Ascending aorta (tissue), 2 donors: ENCODE measurements around the gene ARHGAP25. TPM values are rescaled to one million over a fixed set of nuclear protein-coding genes. Genes with fewer than 3 reads are reported as not detected.

ENCODE experiments used
- DNase-seq, 2 donors: peaks; one replicate each; pipeline ENCODE4 v3.0.0-alpha.2; 2019; ENCODE audit warnings: low spot score in 2 of 2
- H3K27ac ChIP-seq, 2 donors: fragments of 200-600 bp; sonication (generic); one replicate each; pipeline ENCODE4 v1.5.1; 2016 to 2017; ENCODE audit warnings: mild to moderate bottlenecking in 1 of 2
- H3K27me3 ChIP-seq: fragments of 200-600 bp; sonication (generic); one replicate; pipeline ENCODE4 v1.5.1; 2017
- H3K36me3 ChIP-seq, 2 donors: fragments of 200-600 bp; sonication (generic); one replicate each; pipeline ENCODE4 v1.5.1; 2016
- H3K4me1 ChIP-seq, 2 donors: fragments of 200-600 bp; sonication (generic); one replicate each; pipeline ENCODE4 v1.5.1; 2016 to 2017; ENCODE audit warnings: mild to moderate bottlenecking in 1 of 2
- H3K4me3 ChIP-seq, 2 donors: fragments of 200-600 bp; sonication (generic); one replicate each; pipeline ENCODE4 v1.5.1; 2016 to 2017; ENCODE audit warnings: mild to moderate bottlenecking in 1 of 2
- H3K9me3 ChIP-seq, 2 donors: fragments of 200-600 bp; sonication (generic); one replicate each; pipeline ENCODE4 v1.5.1; 2016
- intact Hi-C: fragments of 100-400 bp; cut with DNase I; formaldehyde crosslinking; loops from one replicate; pipeline ENCODE4 v1.15.1; 2023
- total RNA-seq: library from RNA; depleted of rRNA; stranded (reverse); fragments of >200 nt; gene quantifications from one replicate; pipeline ENCODE4 v1.1.0, GENCODE V29; 2016
- TF ChIP-seq, protein P1 (sequence below), 3 experiments: fragments of 200-600 bp in 2 of 3; fragments of 450-650 bp in 1 of 3; sonication (generic) in 2 of 3; IDR thresholded peaks; one replicate each; pipeline ENCODE4 v1.5.1; 2016 to 2019; ENCODE audit warnings: antibody characterized with exemption in 3 of 3, mild to moderate bottlenecking in 1 of 3, moderate library complexity in 1 of 3

ARHGAP25 gene
- total RNA-seq, 1 donor from 2014 or later: 8.3 TPM

DNA sequence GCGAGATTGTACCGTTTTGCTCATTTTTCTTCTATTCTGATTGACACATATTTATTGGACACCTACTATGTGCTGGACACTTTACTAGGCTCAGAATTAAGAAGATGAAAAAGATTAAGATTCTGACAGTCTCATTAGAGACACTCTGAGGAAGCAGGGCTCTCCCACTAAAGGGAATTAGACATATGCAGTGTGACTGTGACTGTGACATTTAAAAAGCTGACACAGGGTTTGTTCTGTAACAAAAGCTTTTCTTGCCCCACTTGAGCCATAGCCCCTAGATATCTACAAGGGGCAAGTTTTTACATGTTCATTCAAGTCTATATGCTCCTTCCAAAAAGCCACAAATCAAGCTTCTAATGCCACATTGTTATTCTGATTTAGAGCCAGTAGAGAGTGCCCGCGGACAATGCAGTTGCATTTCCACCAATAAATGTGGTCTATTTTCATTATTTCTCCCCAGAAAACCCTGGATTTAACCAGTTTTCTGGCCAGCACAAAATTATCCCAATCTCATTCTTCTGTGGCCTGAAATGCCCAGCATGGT is 9.8 kb downstream of the ARHGAP25 start:
- no peaks in the 10 kb centered on the region for H3K9me3 ChIP-seq
- H3K27me3 ChIP-seq: no peaks in the 10 kb centered on the region
- TF ChIP-seq, protein P1, sequence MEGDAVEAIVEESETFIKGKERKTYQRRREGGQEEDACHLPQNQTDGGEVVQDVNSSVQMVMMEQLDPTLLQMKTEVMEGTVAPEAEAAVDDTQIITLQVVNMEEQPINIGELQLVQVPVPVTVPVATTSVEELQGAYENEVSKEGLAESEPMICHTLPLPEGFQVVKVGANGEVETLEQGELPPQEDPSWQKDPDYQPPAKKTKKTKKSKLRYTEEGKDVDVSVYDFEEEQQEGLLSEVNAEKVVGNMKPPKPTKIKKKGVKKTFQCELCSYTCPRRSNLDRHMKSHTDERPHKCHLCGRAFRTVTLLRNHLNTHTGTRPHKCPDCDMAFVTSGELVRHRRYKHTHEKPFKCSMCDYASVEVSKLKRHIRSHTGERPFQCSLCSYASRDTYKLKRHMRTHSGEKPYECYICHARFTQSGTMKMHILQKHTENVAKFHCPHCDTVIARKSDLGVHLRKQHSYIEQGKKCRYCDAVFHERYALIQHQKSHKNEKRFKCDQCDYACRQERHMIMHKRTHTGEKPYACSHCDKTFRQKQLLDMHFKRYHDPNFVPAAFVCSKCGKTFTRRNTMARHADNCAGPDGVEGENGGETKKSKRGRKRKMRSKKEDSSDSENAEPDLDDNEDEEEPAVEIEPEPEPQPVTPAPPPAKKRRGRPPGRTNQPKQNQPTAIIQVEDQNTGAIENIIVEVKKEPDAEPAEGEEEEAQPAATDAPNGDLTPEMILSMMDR (IDR thresholded peaks at IDR 0.05): no peak
- no peaks in the 10 kb centered on the region for H3K4me1 ChIP-seq
- no peak overlapping the region for H3K27ac ChIP-seq
- no peaks in the 10 kb centered on the region for H3K36me3 ChIP-seq
- H3K4me3 ChIP-seq: no peak overlapping the region
- DNase-seq: no peak
- intact Hi-C loops: no loop called here

DNA sequence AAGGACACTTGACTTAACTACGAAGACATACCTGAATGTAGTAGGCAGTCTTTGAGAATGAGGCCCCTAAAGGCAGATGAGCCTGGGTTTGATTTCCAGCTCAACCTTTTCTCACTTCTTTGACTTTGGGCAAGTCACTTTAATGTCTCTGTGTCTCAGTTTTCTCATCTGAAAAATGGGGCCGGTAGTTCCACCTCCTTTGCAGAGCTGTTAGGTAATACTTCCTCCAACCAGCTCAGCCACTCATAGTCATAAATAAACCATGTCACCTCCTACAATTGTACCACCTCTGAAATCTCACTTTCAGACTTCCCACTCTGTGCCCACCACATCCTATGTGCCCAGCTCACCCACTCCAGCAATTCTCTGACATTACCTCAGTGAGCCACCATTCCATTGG is 10.4 kb downstream of the ARHGAP25 start:
- Histone ChIP-seq H3K36me3 (no peaks in the 10 kb centered on the region), H3K9me3 (no peaks in the 10 kb centered on the region), H3K4me1 (no peaks in the 10 kb centered on the region), H3K27me3 (no peaks in the 10 kb centered on the region), H3K27ac (no peak overlapping the region), H3K4me3 (no peak overlapping the region)
- TF ChIP-seq, protein P1 (IDR thresholded peaks at IDR 0.05): no peak
- intact Hi-C loops: no loop called here
- no peak for DNase-seq

DNA sequence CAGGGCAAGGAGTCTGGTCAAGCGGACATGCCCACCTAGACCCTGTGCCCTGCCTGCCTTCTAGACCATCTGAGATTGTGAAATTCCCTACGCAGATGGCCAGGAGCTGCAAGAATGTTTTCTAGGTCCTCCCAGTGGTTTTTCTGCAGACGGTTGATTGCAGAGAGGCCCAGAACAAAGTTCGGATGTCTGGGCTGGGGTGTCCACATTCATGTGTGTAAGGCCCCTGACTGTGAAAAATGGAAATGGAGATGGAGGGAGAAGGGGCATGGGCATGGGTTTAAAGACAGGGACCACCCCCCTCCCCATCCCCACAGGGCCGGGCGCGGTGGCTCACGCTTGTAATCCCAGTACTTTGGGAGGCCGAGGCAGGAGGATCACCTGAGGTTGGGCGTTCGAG is 11.8 kb downstream of the ARHGAP25 start:
- DNase-seq: no peak
- H3K27me3 ChIP-seq: no peaks in the 10 kb centered on the region
- H3K4me3 ChIP-seq: no peak overlapping the region
- no peaks in the 10 kb centered on the region for H3K9me3 ChIP-seq
- no peak overlapping the region for H3K27ac ChIP-seq
- H3K4me1 ChIP-seq: peaks cover 0 to 1% of the 10 kb centered on the region in 2 donors
- no peaks in the 10 kb centered on the region for H3K36me3 ChIP-seq
- intact Hi-C loops: no loop called here
- TF ChIP-seq, protein P1 (IDR thresholded peaks at IDR 0.05): no peak

DNA sequence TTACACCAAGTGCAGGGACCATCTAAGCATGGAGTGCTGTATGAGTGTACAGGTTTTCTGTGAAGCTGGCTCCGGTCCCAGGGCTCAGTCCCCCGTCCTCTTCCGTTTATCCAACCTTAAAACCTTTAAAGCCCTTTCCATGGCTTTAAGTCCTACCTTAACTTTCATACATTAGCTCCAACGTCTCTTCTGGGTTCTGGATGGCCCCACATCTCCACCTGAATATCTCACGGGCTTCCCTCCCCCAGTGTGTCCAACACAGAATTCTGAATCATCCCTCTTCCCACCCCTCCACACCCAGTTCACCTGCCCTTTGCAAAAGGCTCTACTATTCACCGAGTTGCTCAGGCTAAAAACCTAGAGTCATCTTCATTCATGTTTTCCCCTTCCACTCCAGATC is 12.8 kb downstream of the ARHGAP25 start:
- peaks cover 0 to 4% of the 10 kb centered on the region in 2 donors for H3K4me1 ChIP-seq
- no peaks in the 10 kb centered on the region for H3K36me3 ChIP-seq
- H3K9me3 ChIP-seq: no peaks in the 10 kb centered on the region
- H3K4me3 ChIP-seq: no peak overlapping the region
- TF ChIP-seq, protein P1 (IDR thresholded peaks at IDR 0.05): no peak
- intact Hi-C loops: no loop called here
- no peak overlapping the region for H3K27ac ChIP-seq
- no peak for DNase-seq
- no peaks in the 10 kb centered on the region for H3K27me3 ChIP-seq

DNA sequence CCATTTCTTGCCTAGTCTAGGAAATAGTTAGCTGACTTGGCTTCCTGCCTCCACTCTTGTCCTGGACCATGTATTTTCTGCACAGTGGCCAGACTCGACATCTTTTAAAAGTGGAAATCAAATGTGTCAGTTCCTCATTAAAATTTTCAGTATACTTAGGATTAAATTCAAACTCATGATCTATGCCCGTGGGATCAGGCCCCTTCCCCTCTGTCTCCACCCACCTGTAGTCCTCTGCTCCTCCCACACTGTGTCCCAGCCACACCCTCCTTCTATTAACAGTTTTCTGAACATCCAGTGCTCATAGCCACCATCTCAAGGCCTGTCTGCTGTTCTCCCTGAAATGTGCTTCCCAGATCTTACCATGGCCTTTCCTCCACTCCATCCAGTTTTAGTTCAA is 13.3 kb downstream of the ARHGAP25 start:
- intact Hi-C loops: no loop called here

More for the DNA sequence above, 13.3 kb downstream of the ARHGAP25 start:
- TF ChIP-seq, protein P1 (IDR thresholded peaks at IDR 0.05): no peak
- DNase-seq: no peak
- Histone ChIP-seq H3K27me3 (no peaks in the 10 kb centered on the region), H3K4me3 (no peak overlapping the region), H3K9me3 (no peaks in the 10 kb centered on the region), H3K27ac (no peak overlapping the region), H3K4me1 (peaks cover 0 to 4% of the 10 kb centered on the region in 2 donors), H3K36me3 (no peaks in the 10 kb centered on the region)
